ENCODE results near the gene ATP7B.
"Not testable (repeated sequence)": the region's sequence is repeated elsewhere in the genome, so short reads cannot be mapped to it uniquely, and the experiment has no call there.

DNA sequence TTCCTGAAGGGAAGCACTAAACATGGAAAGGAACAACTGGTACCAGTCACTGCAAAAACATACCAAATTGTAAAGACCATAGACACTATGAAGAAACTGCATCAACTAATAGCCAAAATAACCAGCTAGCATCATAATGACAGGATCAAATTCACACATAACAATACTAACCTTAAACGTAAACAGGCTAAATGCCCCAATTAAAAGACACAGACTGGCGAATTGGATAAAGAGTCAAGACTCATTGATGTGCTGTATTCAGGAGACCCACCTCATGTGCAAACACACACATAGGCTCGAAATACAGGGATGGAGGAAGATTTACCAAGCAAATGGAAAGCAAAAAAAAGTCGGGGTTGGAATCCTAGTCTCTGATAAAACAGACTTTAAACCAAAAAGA lies 26.3 kb downstream of the ATP7B start:
- TF ChIP-seq POLR2A, SPI1 (IDR thresholded peaks at IDR 0.05; ENCODE audit: low read depth, low read length): not testable (repeated sequence)
